A549 treated with AZD9567 at 1 μM for 4 hours (cell line): ENCODE measurements around the gene SIGLEC5. TPM values are rescaled to one million over a fixed set of nuclear protein-coding genes. Genes with fewer than 3 reads are reported as not detected.

Experiments used
- total RNA-seq: library from RNA; stranded (reverse); fragments of 200-300 nt; extraction: Qiagen RNA extraction; gene quantifications from 5 replicates; pipeline ENCODE4 v1.2.3, GENCODE V29; 2022; ENCODE audit not compliant: insufficient read depth

The SIGLEC5 gene
- not detected in 5 replicates for total RNA-seq

GRCh38 chr19:51630315-51630714, at the start of gene SIGLEC5:
Gene SIGLEC5 (minus strand): TSS chr19:51630401. CDS start chr19:51630335, 66 bp downstream.

GRCh38 chr19:51646730-51647129, 16.5 kb upstream of the SIGLEC5 start, which contains the start of gene SIGLEC14:
Gene SIGLEC14 (minus strand): TSS chr19:51646825. CDS start chr19:51646759, 66 bp downstream.

DNA sequence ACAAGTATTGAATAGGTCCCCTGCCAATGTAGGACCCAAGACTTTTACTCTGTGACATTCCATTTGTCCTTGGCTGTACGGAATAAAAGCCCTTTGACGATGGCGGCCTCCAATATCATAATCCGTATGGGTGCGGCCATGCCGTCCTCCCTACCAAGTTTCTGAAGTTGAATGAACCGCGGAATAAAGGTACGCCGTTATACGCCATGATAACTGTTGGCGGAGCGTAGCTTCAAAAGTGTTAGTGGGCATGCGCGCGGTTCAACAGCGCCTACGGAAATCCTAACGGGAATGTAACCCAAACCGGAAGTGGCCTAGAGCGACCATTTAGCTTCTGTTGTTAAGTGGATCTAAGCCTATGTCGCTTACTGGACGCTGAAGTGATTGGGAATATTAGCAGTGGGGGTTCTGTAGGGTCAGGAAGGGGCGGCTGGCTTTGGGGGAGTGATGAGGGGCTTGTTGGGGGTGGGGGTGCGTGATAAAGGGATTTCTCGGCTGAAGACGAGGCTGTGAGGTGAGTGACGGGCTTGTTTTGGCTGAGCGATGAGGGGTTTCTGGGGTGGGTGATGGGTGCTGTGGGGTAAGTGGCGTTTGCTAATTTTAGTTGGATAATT, 59.1 kb downstream of the SIGLEC5 start, which contains the start of gene ZNF175:
Gene ZNF175, plus strand, starts transcription at position 322 of the 614 bp plus-strand sequence. CDS start 2,047 bp downstream, outside the sequence.

Other genes with a start within 250 kb of the SIGLEC5 start
- gene LIM2, start 242.4 kb downstream of the SIGLEC5 start, total RNA-seq, result not detected in 5 replicates
- gene C19orf84, start 239.8 kb downstream of the SIGLEC5 start, total RNA-seq, result not detected in 5 replicates
- 0.03 TPM in 1 of 5 replicates, not detected in the others for gene SIGLEC10, start 212.8 kb downstream of the SIGLEC5 start, total RNA-seq
- not detected in 5 replicates for gene SIGLEC8, start 171.9 kb downstream of the SIGLEC5 start, total RNA-seq
- not detected in 5 replicates for gene CEACAM18, start 151.9 kb downstream of the SIGLEC5 start, total RNA-seq
- gene SIGLEC12, start 128.6 kb downstream of the SIGLEC5 start, total RNA-seq, result not detected in 5 replicates
- gene SIGLEC6, start 98.7 kb downstream of the SIGLEC5 start, total RNA-seq, result not detected in 5 replicates
- 2.8 to 5.4 TPM (median 4.2 TPM) in 5 replicates for gene ZNF175, start 59.1 kb downstream of the SIGLEC5 start, total RNA-seq
- gene SIGLEC14, start 16.4 kb upstream of the SIGLEC5 start, total RNA-seq, result 0.05 to 0.06 TPM in 2 of 5 replicates, not detected in the others
- 7.1 to 14.5 TPM (median 12.9 TPM) in 5 replicates for gene SPACA6, start 62.9 kb upstream of the SIGLEC5 start, total RNA-seq
- not detected in 5 replicates for gene HAS1, start 93.6 kb upstream of the SIGLEC5 start, total RNA-seq
- gene FPR1, start 121.5 kb upstream of the SIGLEC5 start, total RNA-seq, result 0.05 to 0.11 TPM (median 0.09 TPM) in 4 of 5 replicates, not detected in the other
- not detected in 5 replicates for gene FPR2, start 130.8 kb upstream of the SIGLEC5 start, total RNA-seq
- gene FPR3, start 164.8 kb upstream of the SIGLEC5 start, total RNA-seq, result not detected in 5 replicates